HG03575 (cell line): Measurements from ENCODE around the gene NELFCD.

Experiments
- ATAC-seq: cut with Tn5 transposase; IDR thresholded peaks from one replicate; pipeline ENCODE4 v1.9.1; 2021; ENCODE audit not compliant: unreplicated experiment, insufficient number of reproducible peaks, low FRiP score; ENCODE audit errors: extremely low read depth

NELFCD gene

GRCh38 chr20:58990651-58991445 is 9.8 kb downstream of the NELFCD start:
- ATAC-seq: no peak

- no peak for ATAC-seq
These were observed 10.7 kb downstream of the NELFCD start for GRCh38 chr20:58991715-58992114.

GRCh38 chr20:58992911-58993310 is 11.9 kb downstream of the NELFCD start:
- no peak for ATAC-seq

GRCh38 chr20:58993332-58994248 is 12.5 kb downstream of the NELFCD start:
- no peak for ATAC-seq

- ATAC-seq: no peak
These were observed 13.5 kb downstream of the NELFCD start for GRCh38 chr20:58994390-58995159.

GRCh38 chr20:58995461-58996225 is 14.6 kb downstream of the NELFCD start:
- ATAC-seq: no peak

GRCh38 chr20:58996226-58996611 is 15.2 kb downstream of the NELFCD start:
- no peak for ATAC-seq

GRCh38 chr20:58997141-58997770 is 16.2 kb downstream of the NELFCD start:
- ATAC-seq: no peak

- ATAC-seq: no peak
These were observed 17.6 kb downstream of the NELFCD start for GRCh38 chr20:58998656-58999055.

- ATAC-seq: no peak
These were observed 19.3 kb downstream of the NELFCD start for GRCh38 chr20:59000326-59000725.

GRCh38 chr20:59001068-59001448 is 20.0 kb downstream of the NELFCD start:
- no peak for ATAC-seq

GRCh38 chr20:59001449-59002171 is 20.6 kb downstream of the NELFCD start:
- no peak for ATAC-seq

GRCh38 chr20:59002388-59002787 is 21.3 kb downstream of the NELFCD start:
- no peak for ATAC-seq

GRCh38 chr20:59002874-59003399 is 21.9 kb downstream of the NELFCD start:
- ATAC-seq: no peak

GRCh38 chr20:59003836-59004492 is 22.9 kb downstream of the NELFCD start:
- ATAC-seq: no peak

GRCh38 chr20:59004493-59004762 is 23.4 kb downstream of the NELFCD start:
- ATAC-seq: no peak
